Motor neuron (in vitro differentiated cells): Measurements from ENCODE around the gene OR6C4. TPM values are rescaled to one million over a fixed set of nuclear protein-coding genes. Genes with fewer than 3 reads are reported as not detected.
"Not testable (repeated sequence)": the region's sequence is repeated elsewhere in the genome, so short reads cannot be mapped to it uniquely, and the experiment has no call there.

ENCODE experiments used
- ATAC-seq, 8 experiments: fragments of 200-7000 bp; cut with Tn5 transposase; replicated peaks in 6 of 8; 2 replicates each; pipeline ENCODE4 v1.8.0; 2021; ENCODE audit warnings: mild to moderate bottlenecking in 8 of 8, moderate library complexity in 8 of 8
- H3K27ac ChIP-seq, 2 donors: fragments of 250-450 bp; sonication (Bioruptor Pico); 2 replicates each; pipeline ENCODE4 v1.9.0; 2021; ENCODE audit warnings: antibody characterized with exemption in 2 of 2, mild to moderate bottlenecking in 2 of 2, moderate library complexity in 1 of 2
- H3K4me1 ChIP-seq, 2 donors: fragments of 250-450 bp; sonication (Bioruptor Pico); replicated peaks in 1 of 2; 2 replicates each; pipeline ENCODE4 v1.6.1; 2021; ENCODE audit warnings: antibody characterized with exemption in 2 of 2, mild to moderate bottlenecking in 2 of 2, moderate library complexity in 1 of 2
- H3K4me3 ChIP-seq, 5 donors: fragments of 250-450 bp; sonication (Bioruptor Pico); 2 replicates each; pipeline ENCODE4 v1.9.0; 2021; ENCODE audit warnings: antibody characterized with exemption in 5 of 5, mild to moderate bottlenecking in 5 of 5, moderate library complexity in 4 of 5
- WGBS, 10 experiments: fragments of 450-650 bp; shearing (Covaris generic); methylation state at CpG; one replicate each; pipeline ENCODE4 v1.0.0; 2022; 5-methylcytosine and 5-hydroxymethylcytosine counted together
- in situ Hi-C, 9 experiments: fragments of 400-800 bp; cut with MboI; loops; one replicate each; pipeline ENCODE4 v1.15.0; 2021; ENCODE audit warnings: low sequenced_read_pairs in 9 of 9, low pct_unique_long_range_greater_than_20kb in 2 of 9; ENCODE audit not compliant: unreplicated experiment in 9 of 9
- total RNA-seq, 8 experiments: library from RNA; unstranded; fragments of 300-600 nt; gene quantifications; 2 replicates each; pipeline versions ENCODE4 v1.2.3 to v1.2.4, GENCODE V29; 2022

Gene OR6C4
- total RNA-seq: under 1 TPM in 3 of 8 experiments, not detected in 5; 0.10 to 0.28 (median 0.21) TPM

GRCh38 chr12:55549302-55549701, at the start of gene OR6C4:
Gene OR6C4 (plus strand): TSS chr12:55549602. CDS start chr12:55551227, 1,625 bp downstream.
- H3K4me1 ChIP-seq: no peaks in the 10 kb centered on the region
- no peak within 1 kb of the TSS for H3K27ac ChIP-seq
- 0 to 75% (median 20%) methylated on average over 1 to 2 of the region's 2 CpGs; no CpG with 5 or more reads in 4 of the 10 experiments for WGBS, 10 experiments
- ATAC-seq: no peak
- H3K4me3 ChIP-seq: no peak within 1 kb of the TSS
- in situ Hi-C loops: no loop called here

- Histone ChIP-seq H3K4me3 (no peak overlapping the region), H3K27ac (no peak overlapping the region), H3K4me1 (no peaks in the 10 kb centered on the region)
- in situ Hi-C loops: no loop called here
- WGBS, 10 experiments: 0 to 71% (median 15%) methylated on average over 1 to 2 of the region's 2 CpGs; no CpG with 5 or more reads in 2 of the 10 experiments
- ATAC-seq: peak in 6 of 8 experiments; percentile 23 to 85 (median 55)
Measured at GRCh38 chr12:55499810-55500252, 49.6 kb upstream of the OR6C4 start.

GRCh38 chr12:55501601-55502000, 47.8 kb upstream of the OR6C4 start:
- in situ Hi-C loops: no loop called here
- no peaks in the 10 kb centered on the region for H3K4me1 ChIP-seq
- no peak overlapping the region for H3K27ac ChIP-seq
- ATAC-seq: peak in 1 of 8 experiments; percentile 72
- 0 to 66% (median 40%) methylated on average over 1 to 2 of the region's 2 CpGs; no CpG with 5 or more reads in 1 of the 10 experiments for WGBS, 10 experiments
- no peak overlapping the region for H3K4me3 ChIP-seq

GRCh38 chr12:55515696-55516095, 33.7 kb upstream of the OR6C4 start:
- 0 to 86% (median 30%) methylated on average over 1 of the region's 1 CpG; no CpG with 5 or more reads in 6 of the 10 experiments for WGBS, 10 experiments
- no peaks in the 10 kb centered on the region for H3K4me1 ChIP-seq
- in situ Hi-C loops: no loop called here
- no peak overlapping the region for H3K4me3 ChIP-seq
- H3K27ac ChIP-seq: no peak overlapping the region
- ATAC-seq: no peak

GRCh38 chr12:55516391-55516790, 33.0 kb upstream of the OR6C4 start:
- in situ Hi-C loops: no loop called here
- Histone ChIP-seq H3K4me1 (no peaks in the 10 kb centered on the region), H3K4me3 (no peak overlapping the region), H3K27ac (no peak overlapping the region)
- ATAC-seq: no peak

GRCh38 chr12:55548235-55548634, 1.2 kb upstream of the OR6C4 start:
- in situ Hi-C loops: not testable (repeated sequence)
- 0 to 100% (median 40%) methylated on average over 1 to 2 of the region's 2 CpGs; no CpG with 5 or more reads in 1 of the 10 experiments for WGBS, 10 experiments

GRCh38 chr12:55548756-55549155, 646 bp upstream of the OR6C4 start:
- Histone ChIP-seq H3K4me3 (no peak overlapping the region), H3K4me1 (no peaks in the 10 kb centered on the region), H3K27ac (no peak overlapping the region)
- no peak for ATAC-seq
- in situ Hi-C loops: no loop called here

More at GRCh38 chr12:55548235-55548634, 1.2 kb upstream of the OR6C4 start:
- H3K27ac ChIP-seq, H3K4me3 ChIP-seq, H3K4me1 ChIP-seq, ATAC-seq: not testable (repeated sequence)

GRCh38 chr12:55554296-55554695, 4.9 kb downstream of the OR6C4 start:
- peak in 2 of 8 experiments; percentile 57 to 71 for ATAC-seq
- Histone ChIP-seq H3K27ac (no peak overlapping the region), H3K4me1 (no peaks in the 10 kb centered on the region), H3K4me3 (no peak overlapping the region)
- in situ Hi-C loops: no loop called here

GRCh38 chr12:55570060-55570459, 20.7 kb downstream of the OR6C4 start:
- H3K4me3 ChIP-seq, ATAC-seq, H3K27ac ChIP-seq, H3K4me1 ChIP-seq, in situ Hi-C loops: not testable (repeated sequence)

GRCh38 chr12:55570689-55571088, 21.3 kb downstream of the OR6C4 start:
- H3K4me1 ChIP-seq, H3K4me3 ChIP-seq, H3K27ac ChIP-seq, in situ Hi-C loops, ATAC-seq: not testable (repeated sequence)
- 0 to 100% (median 57%) methylated on average over 1 of the region's 1 CpG; no CpG with 5 or more reads in 4 of the 10 experiments for WGBS, 10 experiments

- 0 to 100% (median 73%) methylated on average over 1 of the region's 1 CpG; no CpG with 5 or more reads in 3 of the 10 experiments for WGBS, 10 experiments
- H3K4me1 ChIP-seq: no peaks in the 10 kb centered on the region
- in situ Hi-C loops: no loop called here
- H3K4me3 ChIP-seq: no peak within 1 kb of the TSS
- H3K27ac ChIP-seq: no peak within 1 kb of the TSS
- no peak for ATAC-seq
Measured at GRCh38 chr12:55572168-55572567, 22.8 kb downstream of the OR6C4 start, which contains the start of gene OR2AP1. Gene OR2AP1 (plus strand): TSS chr12:55572468. CDS start chr12:55574415, 1,947 bp downstream.

- H3K27ac ChIP-seq: no peak overlapping the region
- WGBS, 10 experiments: 0 to 100% (median 40%) methylated on average over 1 to 2 of the region's 2 CpGs; no CpG with 5 or more reads in 3 of the 10 experiments
- no peaks in the 10 kb centered on the region for H3K4me1 ChIP-seq
- no peak for ATAC-seq
- in situ Hi-C loops: no loop called here
- no peak overlapping the region for H3K4me3 ChIP-seq
Measured at GRCh38 chr12:55582066-55582465, 32.7 kb downstream of the OR6C4 start.

GRCh38 chr12:55585817-55586216, 36.4 kb downstream of the OR6C4 start:
- Histone ChIP-seq H3K27ac (no peak overlapping the region), H3K4me3 (no peak overlapping the region), H3K4me1 (no peaks in the 10 kb centered on the region)
- in situ Hi-C loops: no loop called here
- no peak for ATAC-seq
- 0 to 100% (median 58%) methylated on average over 1 to 2 of the region's 2 CpGs; no CpG with 5 or more reads in 2 of the 10 experiments for WGBS, 10 experiments

- H3K4me1 ChIP-seq, H3K4me3 ChIP-seq, in situ Hi-C loops, H3K27ac ChIP-seq, ATAC-seq: not testable (repeated sequence)
- 100% methylated on average over 1 of the region's 12 CpGs; no CpG with 5 or more reads in 9 of the 10 experiments for WGBS, 10 experiments
Measured at GRCh38 chr12:55590152-55590551, 40.8 kb downstream of the OR6C4 start.
